Right atrium auricular region (tissue), 2 donors: ENCODE results near the gene AREG. TPM values are rescaled to one million over a fixed set of nuclear protein-coding genes. Genes with fewer than 3 reads are reported as not detected.
"Not testable (repeated sequence)": the region's sequence is repeated elsewhere in the genome, so short reads cannot be mapped to it uniquely, and the experiment has no call there.

Source experiments
- DNase-seq: peaks from one replicate; pipeline ENCODE4 v3.0.0-alpha.2; 2019; ENCODE audit warnings: low spot score
- H3K27ac ChIP-seq, 2 donors: fragments of 200-600 bp; sonication (generic); 1 replicate in 1 of 2; 2 replicates in 1 of 2; pipeline ENCODE4 v1.5.1; 2016 to 2019
- H3K27me3 ChIP-seq, 2 donors: fragments of 200-600 bp; sonication (generic); one replicate each; pipeline versions ENCODE4 v1.5.1 to v1.6.0; 2017 to 2019
- H3K36me3 ChIP-seq: fragments of 200-600 bp; sonication (generic); one replicate; pipeline ENCODE4 v1.5.1; 2016
- H3K4me1 ChIP-seq, 2 donors: fragments of 200-600 bp; sonication (generic); one replicate each; pipeline versions ENCODE4 v1.5.1 to v1.6.0; 2017 to 2019
- H3K4me3 ChIP-seq, 2 donors: fragments of 200-600 bp; sonication (generic); 1 replicate in 1 of 2; 2 replicates in 1 of 2; pipeline ENCODE4 v1.5.1; 2017 to 2019; ENCODE audit warnings: mild to moderate bottlenecking in 1 of 2, moderate library complexity in 1 of 2
- H3K9me3 ChIP-seq, 2 donors: fragments of 200-600 bp; sonication (generic); one replicate each; pipeline ENCODE4 v1.5.1; 2019
- total RNA-seq, 2 donors: library from RNA; depleted of rRNA; stranded (reverse); fragments of >200 nt; gene quantifications; one replicate each; pipeline ENCODE4 v1.1.0, GENCODE V29; 2016
- TF ChIP-seq, protein P1 (sequence below), 2 donors: fragments of 200-600 bp; sonication (generic); IDR thresholded peaks; one replicate each; pipeline ENCODE4 v1.5.1; 2019; ENCODE audit warnings: antibody characterized with exemption in 2 of 2

Gene AREG
- total RNA-seq: 10 to 100 TPM; 26.6 to 31.3 TPM

DNA sequence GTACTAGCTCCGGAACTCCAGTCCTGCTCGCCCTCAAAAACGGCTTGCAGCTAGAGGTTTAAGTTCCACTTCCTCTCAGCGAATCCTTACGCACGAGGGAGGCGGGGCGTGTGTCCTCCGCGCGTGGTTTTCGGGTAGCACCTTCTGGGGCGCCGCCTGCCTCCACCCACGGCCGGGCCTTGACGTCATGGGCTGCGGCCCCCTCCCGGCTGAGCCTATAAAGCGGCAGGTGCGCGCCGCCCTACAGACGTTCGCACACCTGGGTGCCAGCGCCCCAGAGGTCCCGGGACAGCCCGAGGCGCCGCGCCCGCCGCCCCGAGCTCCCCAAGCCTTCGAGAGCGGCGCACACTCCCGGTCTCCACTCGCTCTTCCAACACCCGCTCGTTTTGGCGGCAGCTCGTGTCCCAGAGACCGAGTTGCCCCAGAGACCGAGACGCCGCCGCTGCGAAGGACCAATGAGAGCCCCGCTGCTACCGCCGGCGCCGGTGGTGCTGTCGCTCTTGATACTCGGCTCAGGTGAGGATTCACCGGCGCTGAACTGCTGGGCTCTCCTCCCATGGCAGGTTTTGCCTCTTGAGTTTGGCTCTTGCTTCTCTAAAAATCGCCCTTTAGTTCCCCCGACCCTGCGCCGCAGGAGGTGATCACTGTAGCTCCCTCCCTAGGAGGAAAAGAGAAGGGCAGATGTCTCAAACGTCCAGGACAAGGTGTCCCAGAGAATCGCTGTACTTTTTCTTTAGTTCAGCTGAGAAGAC lies at the start of gene AREG:
TSS of gene AREG (plus strand) at position 246 of the 752 bp plus-strand sequence. CDS start at position 456, 210 bp downstream.
- peak; percentile 89 for DNase-seq
- Histone ChIP-seq H3K36me3 (no peaks in the 10 kb centered on the region), H3K4me1 (no peaks in the 10 kb centered on the region), H3K27ac (peak within 1 kb of the TSS; percentile 85 to 86), H3K4me3 (peak within 1 kb of the TSS; percentile 44 to 60), H3K9me3 (no peaks in the 10 kb centered on the region), H3K27me3 (no peaks in the 10 kb centered on the region)
- TF ChIP-seq, protein P1, sequence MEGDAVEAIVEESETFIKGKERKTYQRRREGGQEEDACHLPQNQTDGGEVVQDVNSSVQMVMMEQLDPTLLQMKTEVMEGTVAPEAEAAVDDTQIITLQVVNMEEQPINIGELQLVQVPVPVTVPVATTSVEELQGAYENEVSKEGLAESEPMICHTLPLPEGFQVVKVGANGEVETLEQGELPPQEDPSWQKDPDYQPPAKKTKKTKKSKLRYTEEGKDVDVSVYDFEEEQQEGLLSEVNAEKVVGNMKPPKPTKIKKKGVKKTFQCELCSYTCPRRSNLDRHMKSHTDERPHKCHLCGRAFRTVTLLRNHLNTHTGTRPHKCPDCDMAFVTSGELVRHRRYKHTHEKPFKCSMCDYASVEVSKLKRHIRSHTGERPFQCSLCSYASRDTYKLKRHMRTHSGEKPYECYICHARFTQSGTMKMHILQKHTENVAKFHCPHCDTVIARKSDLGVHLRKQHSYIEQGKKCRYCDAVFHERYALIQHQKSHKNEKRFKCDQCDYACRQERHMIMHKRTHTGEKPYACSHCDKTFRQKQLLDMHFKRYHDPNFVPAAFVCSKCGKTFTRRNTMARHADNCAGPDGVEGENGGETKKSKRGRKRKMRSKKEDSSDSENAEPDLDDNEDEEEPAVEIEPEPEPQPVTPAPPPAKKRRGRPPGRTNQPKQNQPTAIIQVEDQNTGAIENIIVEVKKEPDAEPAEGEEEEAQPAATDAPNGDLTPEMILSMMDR (IDR thresholded peaks at IDR 0.05): peak; percentile 51 to 67

- Histone ChIP-seq H3K36me3 (no peaks in the 10 kb centered on the region), H3K27ac (no peak overlapping the region), H3K27me3 (no peaks in the 10 kb centered on the region)
These were observed 49.3 kb upstream of the AREG start for GRCh38 chr4:74395633-74396032.

GRCh38 chr4:74397748-74398426 lies 47.0 kb upstream of the AREG start:
- Histone ChIP-seq H3K36me3 (no peaks in the 10 kb centered on the region), H3K27me3 (no peaks in the 10 kb centered on the region), H3K4me3 (peak overlapping the region; percentile 4 to 13), H3K4me1 (no peaks in the 10 kb centered on the region), H3K27ac (no peak overlapping the region), H3K9me3 (no peaks in the 10 kb centered on the region)
- TF ChIP-seq, protein P1 (IDR thresholded peaks at IDR 0.05): no peak
- DNase-seq: no peak

More at GRCh38 chr4:74395633-74396032, 49.3 kb upstream of the AREG start:
- Histone ChIP-seq H3K4me1 (no peaks in the 10 kb centered on the region), H3K4me3 (no peak overlapping the region), H3K9me3 (no peaks in the 10 kb centered on the region)
- no peak for DNase-seq
- TF ChIP-seq, protein P1 (IDR thresholded peaks at IDR 0.05): no peak

DNA sequence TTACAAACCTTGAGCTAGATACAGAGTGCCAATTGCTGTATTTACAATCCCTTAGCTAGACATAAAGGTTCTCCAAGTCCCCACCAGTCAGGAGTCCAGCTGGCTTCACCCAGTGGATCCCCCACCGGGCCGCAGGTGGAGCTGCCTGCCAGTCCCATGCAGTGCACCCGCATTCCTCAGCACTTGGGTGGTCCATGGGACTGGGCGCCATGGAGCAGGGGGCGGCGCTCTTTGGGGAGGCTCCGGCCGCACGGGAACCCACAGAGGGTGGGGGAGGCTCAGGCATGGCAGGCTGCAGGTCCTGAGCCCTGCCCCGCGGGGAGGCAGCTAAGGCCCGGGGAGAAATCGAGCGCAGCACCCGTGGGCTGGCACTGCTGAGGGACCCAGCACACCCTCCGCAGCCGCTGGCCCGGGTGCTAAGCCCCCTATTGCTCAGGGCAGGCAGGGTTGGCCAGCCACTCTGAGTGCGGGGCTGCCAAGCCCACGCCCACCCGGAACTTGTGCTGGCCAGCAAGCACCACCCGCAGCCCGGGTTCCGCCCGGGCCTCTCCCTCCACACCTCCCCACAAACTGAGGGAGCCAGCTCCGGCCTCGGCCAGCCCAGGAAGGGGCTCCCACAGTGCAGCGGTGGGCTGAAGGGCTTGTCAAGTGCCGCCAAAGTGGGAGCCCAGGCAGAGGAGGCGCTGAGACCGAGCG lies 45.9 kb upstream of the AREG start:
- H3K27me3 ChIP-seq, H3K4me1 ChIP-seq, H3K36me3 ChIP-seq, H3K9me3 ChIP-seq, H3K27ac ChIP-seq, DNase-seq, H3K4me3 ChIP-seq: not testable (repeated sequence)

GRCh38 chr4:74400395-74400794 lies 44.5 kb upstream of the AREG start:
- TF ChIP-seq, protein P1 (IDR thresholded peaks at IDR 0.05): no peak
- Histone ChIP-seq H3K4me3 (no peak overlapping the region), H3K27ac (no peak overlapping the region), H3K27me3 (no peaks in the 10 kb centered on the region), H3K9me3 (no peaks in the 10 kb centered on the region), H3K36me3 (no peaks in the 10 kb centered on the region), H3K4me1 (no peaks in the 10 kb centered on the region)
- DNase-seq: no peak
